Uterus (tissue), 2 donors: Measurements from ENCODE around the gene SLC4A5.

Source experiments
- CTCF ChIP-seq, 4 experiments: fragments of 200-600 bp in 2 of 4; fragments of 450-650 bp in 2 of 4; sonication (generic) in 2 of 4; IDR thresholded peaks; one replicate each; pipeline ENCODE4 v1.5.1; 2016 to 2019; ENCODE audit warnings: antibody characterized with exemption in 4 of 4, mild to moderate bottlenecking in 2 of 4, moderate library complexity in 1 of 4
- POLR2A ChIP-seq, 2 donors: fragments of 450-650 bp; IDR thresholded peaks; one replicate each; pipeline ENCODE4 v1.6.1; 2016; ENCODE audit warnings: antibody characterized with exemption in 2 of 2, mild to moderate bottlenecking in 1 of 2, moderate library complexity in 1 of 2

DNA sequence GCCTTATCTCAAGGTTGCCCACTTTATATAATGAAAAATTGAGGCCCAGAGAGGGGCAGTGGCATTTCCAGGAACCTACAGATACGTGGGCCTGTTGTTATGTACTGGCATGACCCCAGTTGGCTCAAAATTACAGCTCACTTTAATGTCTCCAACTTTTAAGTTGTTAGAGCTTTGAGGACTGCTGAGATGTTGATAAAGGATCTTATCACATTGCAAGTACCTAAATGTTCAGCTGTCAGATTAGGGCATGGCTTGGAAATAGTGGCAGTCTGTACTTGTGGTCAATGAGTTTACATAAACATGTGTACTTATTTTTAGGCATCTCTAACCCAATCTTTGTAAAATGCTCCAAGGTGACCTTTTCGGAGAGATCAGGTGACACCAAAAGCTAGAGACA is 14.6 kb downstream of the SLC4A5 start:
- TF ChIP-seq POLR2A (IDR thresholded peaks at IDR 0.05) (no peak), CTCF (IDR thresholded peaks at IDR 0.05) (no peak)
